GM19035 (cell line): ENCODE results near the gene NFX1.
"Not testable (repeated sequence)": the region's sequence is repeated elsewhere in the genome, so short reads cannot be mapped to it uniquely, and the experiment has no call there.

Experiments used
- ATAC-seq: cut with Tn5 transposase; IDR thresholded peaks from one replicate; pipeline ENCODE4 v1.9.1; 2021; ENCODE audit not compliant: unreplicated experiment

NFX1 gene

GRCh38 chr9:33307067-33307466, 16.8 kb downstream of the NFX1 start:
- no peak for ATAC-seq

GRCh38 chr9:33309903-33310302, 19.6 kb downstream of the NFX1 start:
- no peak for ATAC-seq

GRCh38 chr9:33310748-33311147, 20.4 kb downstream of the NFX1 start:
- no peak for ATAC-seq

DNA sequence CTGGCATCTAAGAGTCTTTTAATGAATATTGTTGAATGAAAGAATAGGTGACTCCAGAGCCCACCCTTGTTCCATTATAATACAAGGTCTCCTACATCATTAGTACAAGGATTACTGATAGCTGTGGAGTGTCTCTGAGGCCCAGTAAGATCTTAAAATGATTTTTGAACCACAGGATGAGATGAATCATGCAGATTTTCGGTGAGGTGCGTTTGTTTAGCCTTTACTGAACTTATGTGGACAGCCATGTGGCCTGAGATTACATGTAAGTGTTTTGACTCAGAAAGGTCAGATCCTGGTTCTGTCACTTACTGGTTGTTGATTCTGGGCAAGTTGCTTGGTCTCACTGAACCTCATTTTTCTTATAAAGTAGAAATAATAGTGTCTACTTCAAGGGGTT, 21.6 kb downstream of the NFX1 start:
- ATAC-seq = no peak

DNA sequence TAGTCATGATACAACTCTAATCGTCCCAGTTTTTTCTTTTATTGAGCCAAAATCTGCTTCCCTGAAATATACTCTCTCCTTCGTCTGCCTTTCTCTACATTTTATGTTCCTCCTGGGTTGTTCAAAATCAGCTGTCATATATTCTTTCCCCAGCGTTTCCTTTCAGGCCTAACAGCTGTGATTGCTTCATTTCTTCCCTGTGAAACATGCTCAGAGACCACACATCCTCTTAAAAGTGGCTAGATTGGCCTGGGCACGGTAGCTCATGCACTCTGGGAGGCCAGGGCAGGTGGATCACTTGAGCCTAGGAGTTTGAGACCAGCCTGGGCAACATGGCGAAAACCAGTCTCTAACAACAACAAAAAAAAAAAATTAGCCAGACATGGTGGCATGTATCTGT, 25.1 kb downstream of the NFX1 start:
- ATAC-seq = no peak

DNA sequence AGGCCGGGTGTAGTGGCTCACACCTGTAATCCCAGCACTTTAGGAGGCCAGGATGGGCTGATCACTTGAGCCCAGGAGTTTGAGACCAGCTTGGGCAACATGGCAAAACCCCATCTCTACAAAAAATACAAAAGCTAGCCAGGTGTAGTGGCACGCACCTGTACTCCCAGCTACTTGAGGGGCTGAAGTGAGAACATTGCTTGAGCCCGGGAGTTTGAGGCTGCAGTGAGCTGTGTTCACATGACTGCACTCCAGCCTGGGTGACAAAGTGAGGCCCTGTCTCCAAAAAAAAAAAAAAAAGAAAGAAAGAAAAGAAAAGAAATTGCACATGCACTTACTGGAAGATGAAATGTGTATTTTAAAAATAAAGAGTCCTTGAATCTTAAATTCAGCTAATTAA, 26.8 kb downstream of the NFX1 start:
- ATAC-seq = not testable (repeated sequence)

DNA sequence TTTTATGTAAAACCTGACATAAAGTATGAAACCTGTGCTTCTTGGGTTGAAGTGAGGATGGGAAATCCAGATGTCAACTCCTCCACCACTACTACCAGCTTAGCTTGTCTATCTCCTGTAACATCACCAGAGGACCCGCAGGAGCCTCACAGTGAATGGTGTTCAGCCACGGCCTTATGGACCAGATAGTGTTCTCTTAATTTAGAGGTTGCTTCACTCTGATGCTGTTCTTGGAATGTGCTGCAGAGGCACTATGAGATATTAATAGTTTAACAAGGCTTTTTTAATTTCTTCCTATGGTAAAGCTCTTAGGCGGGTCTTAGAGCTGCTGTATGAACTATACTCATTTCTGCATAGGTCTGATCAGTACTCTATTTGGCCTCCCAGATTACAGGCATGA, 27.9 kb downstream of the NFX1 start:
- no peak for ATAC-seq

- no peak for ATAC-seq
These were observed 28.5 kb downstream of the NFX1 start for GRCh38 chr9:33318781-33319180.

DNA sequence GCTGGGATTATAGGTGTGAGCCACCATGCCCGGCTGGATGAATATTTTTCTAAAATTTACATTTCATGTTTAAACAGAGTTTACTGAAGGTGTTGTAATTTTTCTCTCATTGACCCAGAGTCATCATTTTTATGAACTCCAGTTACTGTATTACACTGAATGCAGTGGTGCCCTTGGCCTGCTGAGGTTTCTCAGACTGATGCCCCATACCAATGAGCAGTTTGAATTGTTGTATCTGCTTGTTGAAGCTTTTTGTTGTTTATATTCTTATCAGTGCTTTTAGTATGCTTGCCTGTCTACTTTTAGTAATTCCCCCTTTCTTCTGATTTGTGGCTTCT, 29.9 kb downstream of the NFX1 start:
- ATAC-seq = no peak

GRCh38 chr9:33320568-33321261, 30.4 kb downstream of the NFX1 start:
- ATAC-seq = no peak

DNA sequence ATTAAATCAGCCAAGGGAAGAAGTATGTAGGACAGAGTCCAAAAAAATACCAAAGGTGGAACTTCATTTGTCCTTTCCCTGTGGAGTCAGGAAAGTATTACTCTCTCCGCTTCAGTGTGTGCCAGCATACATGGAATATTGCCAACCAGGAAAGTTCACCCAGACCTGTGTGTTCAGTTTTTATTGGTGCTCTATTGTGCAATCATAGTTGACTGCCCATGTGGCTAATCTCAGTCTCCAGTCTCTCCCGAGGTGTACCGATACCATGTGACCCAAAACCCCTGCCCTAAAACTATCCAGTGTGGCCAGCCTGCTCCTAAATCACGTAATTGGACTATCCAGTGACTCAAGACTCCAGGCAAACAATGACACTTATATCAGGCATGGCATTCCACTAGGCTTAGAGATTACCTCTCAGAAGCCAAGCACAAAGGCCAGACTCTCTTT, 38.8 kb downstream of the NFX1 start:
- no peak for ATAC-seq

DNA sequence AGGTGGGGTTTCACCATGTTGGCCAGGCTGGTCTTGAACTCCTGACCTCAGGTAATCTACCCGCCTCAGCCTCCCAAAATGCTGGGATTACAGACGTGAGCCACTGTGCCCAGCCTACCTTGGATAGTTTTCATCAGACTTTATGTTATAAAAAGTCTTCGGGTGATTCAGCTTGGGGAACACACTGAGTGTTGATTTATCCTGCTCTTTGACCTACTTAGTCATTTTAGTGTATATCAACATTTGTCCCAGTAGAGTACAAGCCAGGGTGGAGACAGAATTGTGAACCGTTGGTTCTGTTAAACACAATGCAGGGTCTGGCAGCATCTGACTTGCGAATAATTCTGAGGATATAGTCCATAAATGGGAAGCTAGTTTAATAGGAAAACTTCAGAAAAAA, 39.7 kb downstream of the NFX1 start:
- ATAC-seq = no peak

DNA sequence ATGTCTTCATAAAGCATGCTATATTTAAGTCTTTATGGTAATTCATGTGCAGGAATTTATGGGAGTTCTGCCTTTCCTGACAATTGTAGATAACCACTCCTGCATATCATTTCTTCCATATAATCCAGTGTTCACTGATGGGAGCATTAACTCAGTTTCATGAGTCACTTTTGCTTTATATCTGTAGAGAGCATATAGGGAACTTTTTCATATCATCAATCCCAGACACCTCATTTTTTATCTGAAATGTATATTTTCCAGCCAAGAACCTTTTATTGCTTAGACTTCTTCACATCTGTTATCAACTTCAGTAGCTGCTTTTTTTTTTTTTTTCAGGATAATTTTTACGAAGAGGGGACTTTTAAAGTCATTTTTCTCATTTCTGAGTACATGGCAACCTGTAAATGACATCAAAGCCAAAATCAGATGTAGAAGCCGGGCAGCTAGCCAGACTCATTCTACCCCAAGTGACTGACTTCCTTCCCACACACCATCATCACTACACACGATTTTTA, 41.1 kb downstream of the NFX1 start:
- ATAC-seq = no peak

- no peak for ATAC-seq
These were observed 41.7 kb downstream of the NFX1 start for GRCh38 chr9:33332011-33332410.

- not testable (repeated sequence) for ATAC-seq
These were observed 42.6 kb downstream of the NFX1 start for GRCh38 chr9:33332956-33333355.

GRCh38 chr9:33340186-33340585, 49.9 kb downstream of the NFX1 start:
- no peak for ATAC-seq

DNA sequence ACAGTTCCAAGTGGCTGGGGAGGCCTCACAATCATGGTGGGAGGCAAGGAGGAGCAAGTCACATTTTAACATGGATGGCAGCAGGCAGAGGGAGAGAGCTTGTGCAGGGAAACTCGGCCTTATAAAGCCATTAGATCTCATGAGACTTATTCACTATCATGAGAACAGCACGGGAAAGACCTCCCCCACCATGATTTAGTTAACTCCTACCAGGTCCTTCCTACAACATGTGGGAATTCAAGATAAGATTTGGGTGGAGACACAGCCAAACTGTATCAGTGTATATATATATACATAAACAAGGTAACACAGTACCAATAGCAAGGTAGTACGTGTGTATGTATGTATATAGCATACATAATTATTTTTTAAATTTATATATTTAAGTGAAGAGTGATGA, 50.9 kb downstream of the NFX1 start:
- ATAC-seq = no peak

DNA sequence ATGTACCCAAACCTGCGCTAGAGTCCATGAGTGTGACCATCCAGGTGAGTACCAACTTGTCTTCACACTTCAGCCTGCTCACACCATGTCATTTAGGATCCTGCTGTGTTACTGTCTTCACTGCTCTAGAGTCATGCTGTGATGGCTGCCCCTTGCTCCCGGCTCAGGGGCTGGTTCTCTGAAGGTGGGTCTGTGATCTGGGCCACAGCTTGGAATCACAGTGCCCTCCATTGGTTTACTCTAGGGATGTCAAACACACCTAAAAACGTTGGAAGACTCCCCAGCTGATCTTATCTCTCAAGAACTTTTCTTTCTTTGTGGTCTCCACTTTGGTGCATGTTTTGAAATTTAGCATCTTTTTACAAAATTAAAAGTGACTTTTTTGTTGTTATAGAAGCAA, 53.8 kb downstream of the NFX1 start:
- ATAC-seq = no peak

DNA sequence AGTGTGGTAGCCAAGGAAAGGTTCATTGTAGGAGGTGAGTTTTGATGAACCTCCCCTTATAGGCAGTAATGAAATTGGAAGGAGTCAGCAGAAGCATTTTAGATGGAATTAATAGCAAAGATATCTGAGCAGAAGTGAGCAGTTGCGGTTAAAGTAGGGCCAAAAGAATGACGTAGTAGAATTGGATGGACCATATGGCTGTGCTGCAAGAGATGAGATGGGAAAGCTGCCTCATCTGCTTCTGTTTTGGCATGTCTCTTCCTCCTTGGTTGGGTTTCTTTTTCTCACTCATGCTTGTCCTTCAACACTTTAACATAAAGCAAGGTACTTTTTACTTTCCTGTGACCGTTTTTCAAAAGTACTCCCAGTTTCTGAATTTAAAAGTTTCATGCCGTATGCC, 56.2 kb downstream of the NFX1 start:
- no peak for ATAC-seq

DNA sequence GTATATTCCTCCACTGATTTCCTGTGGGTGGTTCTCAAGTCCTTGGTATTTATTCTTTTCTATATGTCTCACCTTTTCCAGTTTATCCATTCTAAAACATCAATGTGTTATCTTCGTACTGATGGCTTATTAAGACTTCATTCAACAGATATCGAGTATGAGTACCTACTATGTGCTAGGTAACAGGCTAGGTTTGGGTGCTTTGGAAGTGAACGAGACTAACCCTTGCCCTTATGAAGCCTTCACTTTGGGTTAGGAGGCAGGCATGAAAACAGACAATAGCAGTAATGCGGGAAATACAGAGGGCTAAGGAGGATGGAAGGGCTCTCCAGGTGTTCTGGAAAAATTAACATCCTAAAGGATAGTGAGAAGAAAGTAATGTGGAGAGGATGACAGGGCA, 58.7 kb downstream of the NFX1 start:
- ATAC-seq = no peak

DNA sequence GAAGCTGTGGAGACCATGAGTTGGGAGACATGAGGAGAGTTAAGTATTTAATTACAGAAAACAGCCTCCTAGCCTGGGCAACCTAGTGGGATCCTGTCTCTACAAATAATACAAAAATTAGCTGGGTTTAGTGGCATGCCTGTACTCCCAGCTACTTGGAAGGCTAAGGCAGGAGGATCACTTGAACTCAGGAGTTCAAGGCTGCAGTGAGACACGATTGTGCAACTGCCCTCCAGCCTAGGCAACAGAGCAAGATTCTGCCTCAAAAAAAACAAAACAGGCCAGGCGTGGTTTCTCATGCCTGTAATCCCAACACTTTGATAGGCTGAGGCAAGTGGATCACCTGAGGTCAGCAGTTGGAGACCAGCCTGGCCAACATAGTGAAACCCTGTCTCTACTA, 59.4 kb downstream of the NFX1 start:
- ATAC-seq = no peak

GRCh38 chr9:33350310-33350709, 60.0 kb downstream of the NFX1 start:
- no peak for ATAC-seq

GRCh38 chr9:33351547-33351946, 61.2 kb downstream of the NFX1 start:
- no peak for ATAC-seq
